GM19463 (cell line): ENCODE data around the gene PIK3R4.

Experiments
- ATAC-seq: cut with Tn5 transposase; IDR thresholded peaks from one replicate; pipeline ENCODE4 v1.9.1; 2021; ENCODE audit warnings: mild to moderate bottlenecking, moderate library complexity; ENCODE audit not compliant: unreplicated experiment

PIK3R4 gene

GRCh38 chr3:130644628-130645253, 101.9 kb downstream of the PIK3R4 start:
- no peak for ATAC-seq

- no peak for ATAC-seq
Observed at GRCh38 chr3:130640027-130640426, 106.6 kb downstream of the PIK3R4 start.

- ATAC-seq, result no peak
Observed at GRCh38 chr3:130636480-130637234, 110.0 kb downstream of the PIK3R4 start.

DNA sequence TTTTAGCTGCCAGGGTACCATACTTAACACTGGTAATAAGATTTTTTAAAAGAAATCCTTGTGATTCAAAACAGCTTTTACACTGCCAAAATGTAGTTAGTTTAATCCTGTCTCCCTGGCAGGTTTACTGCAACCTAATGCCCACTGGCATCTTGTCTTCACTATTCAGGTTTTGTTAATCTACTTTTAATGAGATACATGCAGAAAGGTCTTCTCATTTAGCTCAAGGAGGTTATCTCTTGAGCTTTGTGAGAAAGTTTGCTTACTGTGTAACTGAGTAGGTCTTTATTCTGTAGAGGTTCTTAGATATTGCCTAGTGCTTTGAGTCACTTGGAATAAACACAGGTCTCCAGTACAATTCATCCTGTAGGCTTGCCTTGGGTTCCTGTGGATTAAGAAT, 110.7 kb downstream of the PIK3R4 start:
- no peak for ATAC-seq

GRCh38 chr3:130635285-130635684, 111.3 kb downstream of the PIK3R4 start:
- ATAC-seq, result no peak
